ENCODE measurements around the gene ETV6. TPM values are rescaled to one million over a fixed set of nuclear protein-coding genes. Genes with fewer than 3 reads are reported as not detected.

ETV6 gene
- total RNA-seq, 2 donors from 2014 or later = 41.4 to 58.4 TPM

DNA sequence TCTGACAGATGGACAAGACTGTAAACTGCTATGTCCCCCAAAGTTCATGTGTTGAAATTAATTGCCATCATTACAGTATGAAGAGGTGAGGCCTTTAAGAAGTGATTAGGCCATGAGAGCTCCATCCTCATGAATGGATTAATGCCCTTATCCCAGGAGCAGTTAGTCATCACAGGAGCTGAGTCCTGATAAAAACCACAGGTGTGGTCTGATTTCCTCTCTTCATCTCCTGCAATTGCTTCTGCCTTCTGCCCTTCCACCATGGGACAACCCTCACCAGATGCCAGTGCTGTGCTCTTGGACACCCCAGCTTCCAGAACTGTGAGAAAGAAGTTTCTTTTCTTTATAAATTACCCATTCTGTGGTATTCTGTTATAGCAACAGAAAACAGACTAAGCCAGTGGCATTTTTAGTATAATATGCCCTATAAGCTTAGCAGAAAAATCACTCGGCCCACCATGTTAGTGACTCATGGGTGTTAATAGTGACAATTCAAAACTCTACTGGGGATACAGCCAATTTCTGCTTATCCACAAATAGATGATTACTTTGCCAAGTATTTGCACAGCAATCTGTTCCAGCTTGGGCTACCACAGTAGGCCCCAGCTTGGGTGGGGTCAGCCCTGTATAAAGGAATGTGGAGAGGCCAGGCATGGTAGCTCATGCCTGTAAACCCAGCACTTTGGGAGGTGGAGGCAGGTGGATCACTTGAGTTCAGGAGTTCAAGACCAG, 292.3 kb downstream of the ETV6 start:
- no peak overlapping the region for H3K27ac ChIP-seq
- TF ChIP-seq, protein P1, sequence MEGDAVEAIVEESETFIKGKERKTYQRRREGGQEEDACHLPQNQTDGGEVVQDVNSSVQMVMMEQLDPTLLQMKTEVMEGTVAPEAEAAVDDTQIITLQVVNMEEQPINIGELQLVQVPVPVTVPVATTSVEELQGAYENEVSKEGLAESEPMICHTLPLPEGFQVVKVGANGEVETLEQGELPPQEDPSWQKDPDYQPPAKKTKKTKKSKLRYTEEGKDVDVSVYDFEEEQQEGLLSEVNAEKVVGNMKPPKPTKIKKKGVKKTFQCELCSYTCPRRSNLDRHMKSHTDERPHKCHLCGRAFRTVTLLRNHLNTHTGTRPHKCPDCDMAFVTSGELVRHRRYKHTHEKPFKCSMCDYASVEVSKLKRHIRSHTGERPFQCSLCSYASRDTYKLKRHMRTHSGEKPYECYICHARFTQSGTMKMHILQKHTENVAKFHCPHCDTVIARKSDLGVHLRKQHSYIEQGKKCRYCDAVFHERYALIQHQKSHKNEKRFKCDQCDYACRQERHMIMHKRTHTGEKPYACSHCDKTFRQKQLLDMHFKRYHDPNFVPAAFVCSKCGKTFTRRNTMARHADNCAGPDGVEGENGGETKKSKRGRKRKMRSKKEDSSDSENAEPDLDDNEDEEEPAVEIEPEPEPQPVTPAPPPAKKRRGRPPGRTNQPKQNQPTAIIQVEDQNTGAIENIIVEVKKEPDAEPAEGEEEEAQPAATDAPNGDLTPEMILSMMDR (IDR thresholded peaks at IDR 0.05) = no peak
- no peak for ATAC-seq (ENCODE audit: insufficient number of reproducible peaks, low FRiP score, low read depth)
- H3K4me3 ChIP-seq = no peak overlapping the region
- H3K4me1 ChIP-seq (ENCODE audit: control insufficient read depth in 1 of 2, low read depth in 2 of 2) = no peaks in the 10 kb centered on the region
- no peaks in the 10 kb centered on the region for H3K27me3 ChIP-seq (replicated peaks; ENCODE audit: insufficient read depth)
- no peak for DNase-seq (ENCODE audit: low spot score)
- no peaks in the 10 kb centered on the region for H3K36me3 ChIP-seq
- no peaks in the 10 kb centered on the region for H3K9me3 ChIP-seq

DNA sequence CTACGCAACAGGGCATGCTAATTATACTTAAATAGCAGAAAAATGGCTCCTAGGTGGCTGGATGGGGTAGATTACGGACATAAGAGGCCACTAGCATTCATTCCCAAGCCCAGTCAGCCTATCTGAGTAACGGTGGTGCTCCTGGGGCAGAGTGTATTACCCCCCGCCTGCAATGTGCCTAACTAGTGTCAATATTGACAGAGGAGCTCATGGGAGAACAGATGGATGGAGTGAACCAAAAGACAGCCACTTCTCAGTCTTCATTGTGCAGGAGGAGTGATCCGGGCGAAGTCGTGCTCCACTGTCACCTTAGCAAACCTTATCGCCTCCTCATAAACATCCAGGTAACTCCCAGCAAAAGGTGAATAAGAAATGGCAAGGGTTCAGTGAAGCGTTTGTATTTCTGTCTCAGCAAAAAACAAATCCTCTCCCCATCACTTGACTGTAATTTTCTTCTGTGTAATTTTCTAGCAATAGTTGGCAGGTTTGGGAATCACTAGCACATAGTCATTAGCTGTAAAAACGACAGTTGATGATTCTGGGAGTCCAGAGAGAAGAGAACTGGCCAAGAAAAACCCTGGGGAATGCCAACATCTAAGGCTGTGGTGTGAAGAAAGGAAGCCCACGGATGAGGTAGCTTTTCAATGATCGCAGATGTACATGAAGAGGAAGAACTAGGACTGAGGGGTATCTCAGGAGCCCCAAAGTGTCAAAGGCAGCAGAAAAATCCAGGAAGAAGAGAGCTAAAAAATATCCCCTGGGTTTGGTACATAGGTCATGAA, 294.6 kb downstream of the ETV6 start:
- H3K9me3 ChIP-seq = no peaks in the 10 kb centered on the region
- no peaks in the 10 kb centered on the region for H3K36me3 ChIP-seq
- H3K27ac ChIP-seq = no peak overlapping the region
- H3K27me3 ChIP-seq (replicated peaks; ENCODE audit: insufficient read depth) = no peaks in the 10 kb centered on the region
- DNase-seq (ENCODE audit: low spot score) (no peak), ATAC-seq (ENCODE audit: insufficient number of reproducible peaks, low FRiP score, low read depth) (no peak)
- TF ChIP-seq, protein P1 (IDR thresholded peaks at IDR 0.05) = no peak
- H3K4me3 ChIP-seq = no peak overlapping the region
- no peaks in the 10 kb centered on the region for H3K4me1 ChIP-seq (ENCODE audit: control insufficient read depth in 1 of 2, low read depth in 2 of 2)
